ENCODE results near the gene POLA2.

POLA2 gene

DNA sequence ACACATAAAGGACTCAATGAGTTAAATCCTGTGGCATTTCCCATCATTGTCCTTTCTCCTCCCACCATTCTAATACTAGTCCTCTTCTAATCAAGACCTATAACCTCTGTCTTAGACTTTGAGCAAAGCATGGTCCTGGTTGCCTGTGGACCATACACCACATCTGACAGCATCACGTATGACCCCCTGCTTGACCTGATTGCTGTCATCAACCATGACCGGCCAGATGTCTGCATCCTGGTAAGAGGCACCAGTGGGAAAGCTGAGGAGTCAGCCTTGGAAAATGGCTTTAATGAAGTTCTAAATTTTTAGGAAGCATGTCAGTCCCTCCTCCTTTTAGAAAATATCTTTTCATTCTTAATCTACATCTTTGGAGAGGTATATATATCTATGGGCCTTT, 25.8 kb downstream of the POLA2 start:
- no peak overlapping the region for H3K27ac ChIP-seq
- peaks cover 67% of the 10 kb centered on the region for H3K36me3 ChIP-seq (ENCODE audit: insufficient read depth, low read length)
- no peak overlapping the region for H3K9ac ChIP-seq (ENCODE audit: insufficient read length)
- no peaks in the 10 kb centered on the region for H3K9me3 ChIP-seq (ENCODE audit: low read depth, low read length)
- H3K4me3 ChIP-seq, result no peak overlapping the region
- no peak for DNase-seq (ENCODE audit: low read depth, low spot score)
- TF ChIP-seq POLR2AphosphoS5 (IDR thresholded peaks at IDR 0.05; ENCODE audit: borderline replicate concordance, low read depth, low read length), result no peak
- TF ChIP-seq EZH2 (IDR thresholded peaks at IDR 0.05), result no peak
- TF ChIP-seq FOXP2 (optimal IDR thresholded peaks at IDR 0.05; ENCODE audit: control extremely low read depth, extremely low read length, insufficient read depth), result no peak

DNA sequence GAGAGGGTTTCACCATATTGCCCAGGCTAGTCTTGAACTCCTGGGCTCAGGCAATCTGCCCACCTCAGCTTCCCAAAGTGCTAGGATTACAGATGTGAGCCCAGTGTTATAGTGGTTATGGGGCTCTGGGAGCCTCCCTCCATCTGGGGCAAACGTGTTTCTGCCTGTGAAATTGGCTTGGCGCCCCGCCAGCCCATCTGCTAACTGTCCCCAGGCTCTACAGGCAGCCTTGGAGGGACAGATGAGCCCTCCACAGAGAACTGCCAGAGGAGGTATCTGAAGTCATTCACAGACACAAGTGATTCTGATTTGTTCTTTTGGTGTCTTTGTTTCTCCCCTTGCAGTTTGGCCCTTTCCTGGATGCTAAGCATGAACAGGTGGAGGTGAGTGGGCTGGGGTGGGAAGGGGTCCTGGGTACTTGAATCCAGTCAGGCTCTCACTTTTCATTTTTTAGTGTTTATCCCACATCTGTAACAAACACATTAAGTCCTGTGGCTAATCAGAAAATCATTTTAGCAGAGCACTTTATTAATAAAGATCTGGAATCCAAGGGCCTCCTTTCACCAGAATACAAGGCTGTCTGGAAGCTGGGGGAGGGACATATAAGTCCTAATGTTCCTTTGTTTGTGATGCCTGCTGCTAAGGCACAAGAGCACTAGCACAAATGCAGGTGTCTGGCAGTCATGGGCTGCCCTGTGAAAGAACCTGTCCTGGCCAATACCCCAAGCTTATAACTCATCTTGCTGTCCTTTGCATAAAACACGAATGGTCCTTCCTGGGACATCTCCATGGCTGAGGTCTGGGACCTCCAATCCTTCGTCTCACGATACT, 27.2 kb downstream of the POLA2 start:
- no peak for TF ChIP-seq EZH2 (IDR thresholded peaks at IDR 0.05)
- no peak for TF ChIP-seq FOXP2 (optimal IDR thresholded peaks at IDR 0.05; ENCODE audit: control extremely low read depth, extremely low read length, insufficient read depth)
- no peak for TF ChIP-seq POLR2AphosphoS5 (IDR thresholded peaks at IDR 0.05; ENCODE audit: borderline replicate concordance, low read depth, low read length)
- Histone ChIP-seq H3K4me3 (no peak overlapping the region), H3K9me3 (ENCODE audit: low read depth, low read length) (no peaks in the 10 kb centered on the region), H3K27ac (peak overlapping the region; percentile 46), H3K9ac (ENCODE audit: insufficient read length) (no peak overlapping the region), H3K36me3 (ENCODE audit: insufficient read depth, low read length) (peaks cover 70% of the 10 kb centered on the region)
- no peak for DNase-seq (ENCODE audit: low read depth, low spot score)

DNA sequence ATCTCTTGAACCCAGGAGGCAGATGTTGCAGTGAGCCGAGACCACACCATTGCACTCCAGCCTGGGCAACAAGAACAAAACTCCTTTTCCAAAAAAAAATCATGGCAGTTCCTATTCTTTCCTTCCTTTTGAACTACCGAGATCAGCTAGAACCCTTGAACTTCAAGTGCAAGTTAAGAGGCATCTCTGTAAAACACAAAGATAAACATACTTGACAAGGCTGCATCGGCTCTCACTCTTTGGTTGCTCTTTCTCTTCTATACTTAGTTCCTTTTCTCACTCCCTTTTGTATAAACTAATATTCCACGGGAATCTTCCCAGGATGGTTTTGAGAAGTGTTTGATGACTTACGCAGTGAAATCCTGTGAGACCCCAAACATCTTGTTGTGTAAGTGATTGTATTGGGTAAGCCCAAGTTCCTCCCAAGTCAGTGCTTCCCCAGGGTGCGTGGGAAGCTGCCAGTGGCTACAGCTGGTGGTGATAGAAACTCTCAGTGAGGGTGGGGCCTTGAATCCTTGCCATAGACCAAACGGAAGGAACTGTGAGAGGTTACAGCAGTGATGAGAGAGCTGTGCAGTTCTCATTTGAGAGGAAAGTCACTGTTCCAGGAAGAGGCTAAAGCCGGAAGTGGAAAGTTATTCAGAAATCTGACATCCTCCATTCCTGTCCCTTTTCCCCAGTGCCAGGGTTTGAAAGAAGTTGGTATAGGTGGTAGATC, 28.8 kb downstream of the POLA2 start:
- DNase-seq (ENCODE audit: low read depth, low spot score), result no peak
- Histone ChIP-seq H3K9ac (ENCODE audit: insufficient read length) (peak overlapping the region; percentile 32), H3K9me3 (ENCODE audit: low read depth, low read length) (no peaks in the 10 kb centered on the region), H3K36me3 (ENCODE audit: insufficient read depth, low read length) (peaks cover 80% of the 10 kb centered on the region), H3K4me3 (no peak overlapping the region), H3K27ac (peak overlapping the region; percentile 83)
- TF ChIP-seq FOXP2 (optimal IDR thresholded peaks at IDR 0.05; ENCODE audit: control extremely low read depth, extremely low read length, insufficient read depth), result no peak
- TF ChIP-seq POLR2AphosphoS5 (IDR thresholded peaks at IDR 0.05; ENCODE audit: borderline replicate concordance, low read depth, low read length), result no peak
- TF ChIP-seq EZH2 (IDR thresholded peaks at IDR 0.05), result no peak

DNA sequence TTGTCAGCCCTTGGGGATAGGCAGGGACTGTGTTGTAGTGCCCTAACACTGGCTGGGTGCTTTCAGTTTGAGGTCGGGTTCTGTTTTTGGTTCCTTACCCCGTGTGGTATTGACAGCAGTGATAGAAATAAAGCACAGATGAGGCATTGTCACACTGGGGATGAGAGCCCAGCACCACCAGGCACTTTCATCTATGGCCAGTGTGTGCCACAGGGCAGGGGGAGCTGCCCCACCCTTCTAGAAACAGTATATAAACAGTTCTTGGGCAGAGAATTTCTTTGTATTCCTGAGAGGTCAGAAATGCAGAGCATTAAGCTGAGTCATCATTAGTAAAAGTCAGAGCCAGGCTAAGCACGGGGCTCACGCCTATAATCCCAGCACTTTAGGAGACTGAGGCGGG, 29.9 kb downstream of the POLA2 start:
- Histone ChIP-seq H3K9ac (ENCODE audit: insufficient read length) (peak overlapping the region; percentile 9), H3K27ac (peak overlapping the region; percentile 83; the same call in 1 of the 2 replicates), H3K9me3 (ENCODE audit: low read depth, low read length) (no peaks in the 10 kb centered on the region), H3K4me3 (no peak overlapping the region), H3K36me3 (ENCODE audit: insufficient read depth, low read length) (peaks cover 85% of the 10 kb centered on the region)
- TF ChIP-seq EZH2 (IDR thresholded peaks at IDR 0.05) (no peak), FOXP2 (optimal IDR thresholded peaks at IDR 0.05; ENCODE audit: control extremely low read depth, extremely low read length, insufficient read depth) (no peak), POLR2AphosphoS5 (IDR thresholded peaks at IDR 0.05; ENCODE audit: borderline replicate concordance, low read depth, low read length) (no peak)
- no peak for DNase-seq (ENCODE audit: low read depth, low spot score)

DNA sequence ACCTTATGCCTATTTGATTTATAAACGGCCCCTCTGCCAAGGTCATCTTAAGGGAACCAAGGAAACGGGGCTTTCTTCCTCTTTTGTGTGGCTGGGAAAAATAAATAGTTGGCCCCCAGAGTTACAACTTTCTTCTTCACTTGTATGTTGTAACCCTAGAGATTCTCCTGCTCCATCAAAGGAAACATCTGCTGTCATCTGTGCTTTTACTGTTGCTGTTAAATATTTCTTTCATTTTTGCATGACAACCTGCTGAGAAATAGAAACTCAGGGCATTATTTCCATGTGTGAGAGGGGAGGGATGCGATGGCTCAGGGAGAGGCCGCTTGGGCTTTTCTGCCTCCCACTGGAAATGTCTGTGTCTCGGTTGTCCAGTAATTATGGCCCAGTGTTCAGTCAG, 31.1 kb downstream of the POLA2 start:
- DNase-seq (ENCODE audit: low read depth, low spot score), result no peak
- H3K27ac ChIP-seq, result no peak overlapping the region
- no peak overlapping the region for H3K4me3 ChIP-seq
- H3K9me3 ChIP-seq (ENCODE audit: low read depth, low read length), result no peaks in the 10 kb centered on the region
- TF ChIP-seq EZH2 (IDR thresholded peaks at IDR 0.05) (no peak), FOXP2 (optimal IDR thresholded peaks at IDR 0.05; ENCODE audit: control extremely low read depth, extremely low read length, insufficient read depth) (no peak), POLR2AphosphoS5 (IDR thresholded peaks at IDR 0.05; ENCODE audit: borderline replicate concordance, low read depth, low read length) (no peak)
- peaks cover 79% of the 10 kb centered on the region for H3K36me3 ChIP-seq (ENCODE audit: insufficient read depth, low read length)
- no peak overlapping the region for H3K9ac ChIP-seq (ENCODE audit: insufficient read length)

DNA sequence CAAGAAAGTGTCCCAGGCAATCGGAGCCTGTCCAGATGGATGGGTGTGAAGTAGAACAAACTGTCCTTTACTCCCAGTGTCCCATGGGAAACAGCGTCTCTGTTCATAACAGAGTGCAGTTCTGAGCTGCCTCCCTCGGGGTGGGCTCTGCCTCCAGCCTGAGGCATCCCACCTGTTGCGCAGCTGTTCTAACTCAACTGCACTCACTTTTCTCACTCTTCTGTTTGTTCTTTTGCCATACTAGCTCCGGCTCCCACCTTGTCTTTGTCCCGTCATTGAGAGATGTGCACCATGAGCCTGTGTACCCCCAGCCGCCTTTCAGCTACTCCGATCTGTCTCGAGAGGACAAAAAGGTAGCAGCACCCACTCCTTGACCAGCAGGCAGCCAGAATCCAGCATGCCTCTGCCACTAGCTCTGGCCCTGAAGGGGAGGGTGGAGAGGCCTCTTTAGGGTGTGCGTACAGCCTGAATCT, 32.2 kb downstream of the POLA2 start:
- peaks cover 85% of the 10 kb centered on the region for H3K36me3 ChIP-seq (ENCODE audit: insufficient read depth, low read length)
- H3K9me3 ChIP-seq (ENCODE audit: low read depth, low read length), result no peaks in the 10 kb centered on the region
- H3K27ac ChIP-seq, result no peak overlapping the region
- no peak for TF ChIP-seq POLR2AphosphoS5 (IDR thresholded peaks at IDR 0.05; ENCODE audit: borderline replicate concordance, low read depth, low read length)
- TF ChIP-seq FOXP2 (optimal IDR thresholded peaks at IDR 0.05; ENCODE audit: control extremely low read depth, extremely low read length, insufficient read depth), result no peak
- TF ChIP-seq EZH2 (IDR thresholded peaks at IDR 0.05), result no peak
- no peak for DNase-seq (ENCODE audit: low read depth, low spot score)
- no peak overlapping the region for H3K9ac ChIP-seq (ENCODE audit: insufficient read length)
- H3K4me3 ChIP-seq, result no peak overlapping the region

DNA sequence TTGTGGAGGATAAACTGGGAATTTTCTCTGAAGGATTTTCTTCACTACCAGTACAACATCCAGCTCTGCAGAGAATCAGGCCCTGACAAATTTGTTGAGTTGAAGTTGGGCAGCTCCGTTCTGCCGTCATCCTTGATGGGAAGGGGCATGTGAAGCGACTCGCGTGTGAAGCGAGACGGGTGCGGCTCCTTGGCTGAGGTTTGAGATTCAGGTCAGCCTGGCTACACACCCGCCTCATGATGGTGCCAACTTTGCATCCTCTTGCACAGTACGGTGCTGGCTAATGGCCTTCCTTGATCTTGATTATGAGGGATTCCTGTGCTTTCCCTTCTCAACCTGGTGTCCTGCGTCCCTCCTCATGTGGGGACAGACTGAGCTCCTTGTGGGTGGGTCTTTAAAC, 33.2 kb downstream of the POLA2 start:
- no peak for DNase-seq (ENCODE audit: low read depth, low spot score)
- Histone ChIP-seq H3K36me3 (ENCODE audit: insufficient read depth, low read length) (peaks cover 78% of the 10 kb centered on the region), H3K9ac (ENCODE audit: insufficient read length) (no peak overlapping the region), H3K4me3 (no peak overlapping the region), H3K27ac (no peak overlapping the region), H3K9me3 (ENCODE audit: low read depth, low read length) (no peaks in the 10 kb centered on the region)
- TF ChIP-seq FOXP2 (optimal IDR thresholded peaks at IDR 0.05; ENCODE audit: control extremely low read depth, extremely low read length, insufficient read depth) (no peak), POLR2AphosphoS5 (IDR thresholded peaks at IDR 0.05; ENCODE audit: borderline replicate concordance, low read depth, low read length) (no peak), EZH2 (IDR thresholded peaks at IDR 0.05) (no peak)

DNA sequence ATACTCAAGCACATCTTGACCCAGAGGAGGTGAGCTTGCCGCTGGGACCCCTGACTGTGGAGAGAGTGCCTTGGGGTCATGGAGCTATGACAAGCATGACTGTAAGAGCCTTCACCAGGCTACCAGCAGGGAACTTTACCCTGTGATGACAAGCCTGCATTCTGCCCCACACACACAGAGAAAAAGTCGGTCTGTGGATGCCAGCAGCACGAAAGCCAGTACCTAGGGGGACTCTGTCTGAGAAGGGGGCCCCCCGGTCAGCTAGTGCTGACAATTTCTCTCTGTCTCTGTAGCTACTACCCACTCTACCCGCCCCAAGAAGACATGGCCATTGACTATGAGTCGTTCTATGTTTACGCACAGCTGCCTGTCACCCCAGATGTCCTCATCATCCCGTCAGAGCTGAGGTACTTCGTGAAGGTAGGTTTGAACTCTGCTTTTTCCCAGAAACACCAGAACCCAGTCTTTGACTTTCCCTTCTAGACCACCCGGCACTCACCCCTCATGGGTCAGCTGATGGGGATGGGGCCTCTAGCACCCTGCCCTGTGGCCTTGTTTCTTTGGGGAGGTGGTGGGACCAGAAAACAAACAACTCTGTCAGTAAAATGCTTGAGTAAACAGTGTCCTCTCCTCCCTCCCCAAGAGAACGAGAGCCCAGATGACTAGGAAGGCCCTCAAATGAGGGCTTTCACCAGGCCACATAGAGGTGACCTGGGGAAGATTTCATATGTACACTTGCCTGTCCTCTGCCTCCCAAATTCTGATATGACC, 34.0 kb downstream of the POLA2 start:
- Histone ChIP-seq H3K4me3 (no peak overlapping the region), H3K9ac (ENCODE audit: insufficient read length) (no peak overlapping the region), H3K9me3 (ENCODE audit: low read depth, low read length) (no peaks in the 10 kb centered on the region), H3K27ac (no peak overlapping the region), H3K36me3 (ENCODE audit: insufficient read depth, low read length) (peaks cover 71% of the 10 kb centered on the region)
- TF ChIP-seq FOXP2 (optimal IDR thresholded peaks at IDR 0.05; ENCODE audit: control extremely low read depth, extremely low read length, insufficient read depth) (no peak), POLR2AphosphoS5 (IDR thresholded peaks at IDR 0.05; ENCODE audit: borderline replicate concordance, low read depth, low read length) (no peak)
- no peak for DNase-seq (ENCODE audit: low read depth, low spot score)

Measured in SK-N-MC (cell line).